OCI-LY1 (cell line): ENCODE data around the gene F13B.

Source experiments
- H2AFZ ChIP-seq: fragments of 200-600 bp; sonication (generic), shearing (Covaris generic); 2 replicates; pipeline ENCODE4 v1.6.0; 2014; ENCODE audit warnings: antibody characterized with exemption, mild to moderate bottlenecking, low read length
- H3F3A ChIP-seq: fragments of 200-600 bp; sonication (generic), shearing (Covaris generic); 2 replicates; pipeline ENCODE4 v1.6.0; 2014; ENCODE audit warnings: mild to moderate bottlenecking, antibody characterized with exemption, low read length, moderate library complexity; ENCODE audit not compliant: insufficient read depth
- H3K27ac ChIP-seq: fragments of 200-600 bp; sonication (generic); 2 replicates; pipeline ENCODE4 v1.5.1; 2014; ENCODE audit warnings: low read length, mixed run types, mild to moderate bottlenecking, low read depth; ENCODE audit not compliant: poor library complexity, severe bottlenecking
- H3K27me3 ChIP-seq: fragments of 200-600 bp; sonication (generic); 2 replicates; pipeline ENCODE4 v1.6.0; 2014; ENCODE audit warnings: antibody characterized with exemption, mild to moderate bottlenecking, low read length, moderate library complexity; ENCODE audit not compliant: insufficient read depth
- H3K36me3 ChIP-seq: fragments of 200-600 bp; sonication (generic); 2 replicates; pipeline ENCODE4 v1.6.1; 2014; ENCODE audit warnings: mild to moderate bottlenecking, antibody characterized with exemption, low read length, moderate library complexity, mixed read lengths; ENCODE audit not compliant: insufficient read depth
- H3K4me1 ChIP-seq: fragments of 200-600 bp; sonication (generic); 2 replicates; pipeline ENCODE4 v1.5.1; 2014; ENCODE audit warnings: mild to moderate bottlenecking, low read length, moderate library complexity; ENCODE audit not compliant: insufficient read depth, severe bottlenecking
- H3K4me2 ChIP-seq: fragments of 200-600 bp; sonication (generic), shearing (Covaris generic); 2 replicates; pipeline ENCODE4 v1.6.1; 2014; ENCODE audit warnings: low read length
- H3K4me3 ChIP-seq: fragments of 200-600 bp; sonication (generic); 2 replicates; pipeline ENCODE4 v1.5.1; 2014; ENCODE audit warnings: low read length, low read depth, mild to moderate bottlenecking, mixed read lengths; ENCODE audit not compliant: poor library complexity, severe bottlenecking
- H3K79me2 ChIP-seq: fragments of 200-600 bp; shearing (Covaris generic); 2 replicates; pipeline ENCODE4 v1.6.1; 2016; ENCODE audit warnings: mixed run types, low read length, mixed read lengths; ENCODE audit not compliant: insufficient read depth
- H3K9ac ChIP-seq: fragments of 200-600 bp; sonication (generic), shearing (Covaris generic); 2 replicates; pipeline ENCODE4 v1.6.1; 2014; ENCODE audit warnings: mild to moderate bottlenecking, low read length, mixed read lengths
- H3K9me2 ChIP-seq: fragments of 200-600 bp; sonication (generic), shearing (Covaris generic); 2 replicates; pipeline ENCODE4 v1.6.1; 2014; ENCODE audit warnings: low read depth, mild to moderate bottlenecking, low read length, mixed read lengths
- H3K9me3 ChIP-seq: fragments of 200-600 bp; shearing (Covaris generic); 2 replicates; pipeline ENCODE4 v1.6.1; 2014; ENCODE audit warnings: low read length, mixed read lengths
- H4K20me1 ChIP-seq: fragments of 200-600 bp; sonication (generic), shearing (Covaris generic); 2 replicates; pipeline ENCODE4 v1.6.0; 2016; ENCODE audit warnings: mild to moderate bottlenecking, low read length; ENCODE audit not compliant: insufficient read depth
- CTCF ChIP-seq: fragments of 200-600 bp; sonication (generic), shearing (Covaris generic); IDR thresholded peaks from 2 replicates; pipeline ENCODE4 v1.5.1; 2017; ENCODE audit warnings: mild to moderate bottlenecking, antibody characterized with exemption, low read length, moderate library complexity, mixed read lengths
- EZH2 ChIP-seq: fragments of 200-600 bp; sonication (generic), shearing (Covaris generic); IDR thresholded peaks from 2 replicates; pipeline ENCODE4 v1.8.0; 2017; ENCODE audit warnings: borderline replicate concordance, mixed run types, mild to moderate bottlenecking, antibody characterized with exemption, low read length, moderate library complexity, mixed read lengths

The F13B gene

GRCh38 chr1:197063212-197063611 lies 3.8 kb downstream of the F13B start:
- H3K4me2 ChIP-seq = no peak overlapping the region
- H3K27ac ChIP-seq = no peak overlapping the region
- H3K9ac ChIP-seq = no peak overlapping the region
- no peak overlapping the region for H3K4me3 ChIP-seq
- no peaks in the 10 kb centered on the region for H3K79me2 ChIP-seq
- no peaks in the 10 kb centered on the region for H3F3A ChIP-seq
- TF ChIP-seq EZH2 (no peak), CTCF (no peak)
- H3K9me2 ChIP-seq = no peaks in the 10 kb centered on the region
- no peaks in the 10 kb centered on the region for H3K27me3 ChIP-seq
- no peak overlapping the region for H2AFZ ChIP-seq
- H3K4me1 ChIP-seq = peaks cover 5% of the 10 kb centered on the region
- no peaks in the 10 kb centered on the region for H3K9me3 ChIP-seq
- H4K20me1 ChIP-seq = no peaks in the 10 kb centered on the region
- no peaks in the 10 kb centered on the region for H3K36me3 ChIP-seq

- Histone ChIP-seq H3K27ac (no peak overlapping the region), H3K27me3 (no peaks in the 10 kb centered on the region), H3K4me2 (no peak overlapping the region), H3K9me3 (no peaks in the 10 kb centered on the region), H2AFZ (no peak overlapping the region), H3F3A (no peaks in the 10 kb centered on the region), H3K36me3 (no peaks in the 10 kb centered on the region), H3K79me2 (no peaks in the 10 kb centered on the region), H3K9me2 (no peaks in the 10 kb centered on the region), H3K4me1 (peaks cover 5% of the 10 kb centered on the region), H3K9ac (no peak overlapping the region), H4K20me1 (no peaks in the 10 kb centered on the region), H3K4me3 (no peak overlapping the region)
- TF ChIP-seq EZH2 = no peak
- no peak for TF ChIP-seq CTCF
Measured at GRCh38 chr1:197062692-197063091, 4.4 kb downstream of the F13B start.

GRCh38 chr1:197049100-197049499 lies 18.0 kb downstream of the F13B start:
- Histone ChIP-seq H3K4me2 (no peak overlapping the region), H3K4me1 (no peaks in the 10 kb centered on the region), H3K27me3 (no peaks in the 10 kb centered on the region), H3K36me3 (no peaks in the 10 kb centered on the region), H3K9ac (no peak overlapping the region), H4K20me1 (no peaks in the 10 kb centered on the region), H3K4me3 (no peak overlapping the region), H3K27ac (no peak overlapping the region), H3K79me2 (no peaks in the 10 kb centered on the region), H2AFZ (no peak overlapping the region), H3K9me2 (no peaks in the 10 kb centered on the region), H3F3A (no peaks in the 10 kb centered on the region), H3K9me3 (no peaks in the 10 kb centered on the region)
- TF ChIP-seq EZH2 (no peak), CTCF (no peak)
